Camera-type eye (tissue), 1 donor: Measurements from ENCODE around the gene OR8K1. TPM values are rescaled to one million over a fixed set of nuclear protein-coding genes. Genes with fewer than 3 reads are reported as not detected.

Source experiments
- total RNA-seq: library from RNA; depleted of rRNA; stranded (reverse); fragments of >200 nt; gene quantifications from one replicate; pipeline ENCODE4 v1.2.3, GENCODE V29; 2014

Gene OR8K1
- not detected for total RNA-seq

DNA sequence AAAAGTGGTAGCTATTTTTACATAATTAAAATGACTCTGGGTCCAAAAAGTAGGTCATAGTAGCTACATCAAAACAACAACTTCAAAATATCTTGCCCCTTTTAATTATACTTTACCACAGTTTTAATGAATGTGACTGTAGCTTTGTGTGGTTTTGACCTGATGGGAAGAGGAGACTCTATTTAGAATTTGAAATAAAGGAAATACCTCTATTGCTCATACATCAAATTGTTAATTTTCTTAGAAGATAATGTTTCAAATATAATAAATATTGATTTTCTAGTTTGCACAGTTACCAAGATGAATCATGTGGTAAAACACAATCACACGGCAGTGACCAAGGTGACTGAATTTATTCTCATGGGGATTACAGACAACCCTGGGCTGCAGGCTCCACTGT lies at the start of gene OR8K1:
OR8K1 (plus strand) TSS at position 301 of the 400 bp plus-strand sequence; CDS start at position 301, 0 bp downstream.

DNA sequence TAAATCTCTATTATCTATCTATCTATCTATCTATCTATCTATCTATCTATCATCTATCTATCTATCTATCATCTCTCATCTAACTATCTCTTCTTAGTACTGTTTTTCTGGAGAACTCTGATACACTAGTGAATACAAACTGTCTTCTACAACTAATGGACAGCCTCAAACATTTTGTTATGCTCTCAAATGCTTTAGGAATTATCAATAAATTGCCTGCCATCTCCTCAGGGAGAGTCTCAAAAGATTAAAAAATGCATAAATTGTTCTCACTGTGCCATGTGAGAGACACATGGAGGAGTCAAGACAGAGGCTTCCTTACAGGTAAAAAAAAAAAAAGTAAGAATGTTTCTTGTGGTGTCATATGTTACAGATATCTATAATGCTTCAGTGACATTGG lies 31.0 kb upstream of the OR8K1 start, which contains the start of gene OR8K3:
OR8K3 (plus strand) TSS at position 301 of the 400 bp plus-strand sequence. CDS start 3,163 bp downstream, outside the sequence.

GRCh38 chr11:56353991-56354390 lies 8.2 kb downstream of the OR8K1 start, which contains the start of gene OR8J1:
TSS of gene OR8J1 (plus strand) at chr11:56354291. CDS start at chr11:56360247, 5,956 bp downstream.

GRCh38 chr11:56375324-56375723 lies 29.5 kb downstream of the OR8K1 start, which contains the start of gene OR8U1:
TSS of gene OR8U1 (plus strand) at chr11:56375624. CDS start at chr11:56375624, 0 bp downstream.

Other genes with a start within 250 kb of the OR8K1 start
- gene OR8H2, start 242.4 kb upstream of the OR8K1 start, total RNA-seq: not detected
- not detected for gene OR8H3, start 223.7 kb upstream of the OR8K1 start, total RNA-seq
- gene OR8J3, start 205.8 kb upstream of the OR8K1 start, total RNA-seq: not detected
- not detected for gene OR8K5, start 185.7 kb upstream of the OR8K1 start, total RNA-seq
- not detected for gene OR5J2, start 169.4 kb upstream of the OR8K1 start, total RNA-seq
- gene OR5T2, start 111.8 kb upstream of the OR8K1 start, total RNA-seq: not detected
- gene OR5T3, start 93.8 kb upstream of the OR8K1 start, total RNA-seq: not detected
- not detected for gene OR5T1, start 71.9 kb upstream of the OR8K1 start, total RNA-seq
- not detected for gene OR8H1, start 53.8 kb upstream of the OR8K1 start, total RNA-seq
- not detected for gene OR8K3, start 30.9 kb upstream of the OR8K1 start, total RNA-seq
- gene OR8J1, start 8.3 kb downstream of the OR8K1 start, total RNA-seq: not detected
- gene OR8U1, start 29.6 kb downstream of the OR8K1 start, total RNA-seq: not detected
- gene OR5AL1, start 66.7 kb downstream of the OR8K1 start, total RNA-seq: not detected
- gene OR5M3, start 127.3 kb downstream of the OR8K1 start, total RNA-seq: not detected
- not detected for gene OR5M8, start 145.3 kb downstream of the OR8K1 start, total RNA-seq
- not detected for gene OR5M11, start 197.2 kb downstream of the OR8K1 start, total RNA-seq
- not detected for gene OR5M10, start 231.7 kb downstream of the OR8K1 start, total RNA-seq